Measurements from ENCODE around the gene CCL5.

DNA sequence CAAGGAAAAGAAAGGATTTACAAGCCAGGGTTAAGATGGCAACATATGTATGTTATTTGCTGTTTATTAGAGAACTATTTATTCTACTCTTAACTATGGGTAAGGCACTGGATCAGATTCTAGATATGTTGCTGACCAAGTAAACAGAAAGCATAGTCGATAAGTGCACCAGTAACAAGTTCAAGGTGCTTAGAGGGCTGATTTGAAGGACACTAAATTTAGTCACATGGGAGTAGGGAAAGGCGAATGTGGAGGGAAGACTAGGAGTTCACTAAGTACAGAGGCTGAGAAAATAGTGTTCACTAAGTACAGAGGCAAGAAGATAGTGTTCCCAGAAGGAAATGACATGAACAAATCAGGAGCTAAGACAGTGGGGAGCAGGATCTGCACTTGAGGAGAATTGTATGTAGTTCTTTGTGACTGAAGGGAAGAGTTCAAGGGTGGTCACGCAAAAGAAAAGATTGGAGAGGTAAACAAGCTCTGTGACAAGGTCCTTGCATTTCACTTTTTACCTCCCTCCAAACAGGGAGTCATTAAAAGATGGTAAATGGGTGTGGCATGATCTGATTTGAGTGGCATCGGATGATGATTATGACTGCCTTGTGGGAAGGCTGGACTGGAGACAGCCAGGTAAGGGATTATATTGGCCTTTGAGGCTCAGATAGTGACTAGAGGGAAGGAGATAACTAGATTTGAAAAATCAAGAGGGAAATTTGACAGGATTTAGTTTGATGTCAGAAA, 32.4 kb downstream of the CCL5 start:
- TF ChIP-seq, protein P1, sequence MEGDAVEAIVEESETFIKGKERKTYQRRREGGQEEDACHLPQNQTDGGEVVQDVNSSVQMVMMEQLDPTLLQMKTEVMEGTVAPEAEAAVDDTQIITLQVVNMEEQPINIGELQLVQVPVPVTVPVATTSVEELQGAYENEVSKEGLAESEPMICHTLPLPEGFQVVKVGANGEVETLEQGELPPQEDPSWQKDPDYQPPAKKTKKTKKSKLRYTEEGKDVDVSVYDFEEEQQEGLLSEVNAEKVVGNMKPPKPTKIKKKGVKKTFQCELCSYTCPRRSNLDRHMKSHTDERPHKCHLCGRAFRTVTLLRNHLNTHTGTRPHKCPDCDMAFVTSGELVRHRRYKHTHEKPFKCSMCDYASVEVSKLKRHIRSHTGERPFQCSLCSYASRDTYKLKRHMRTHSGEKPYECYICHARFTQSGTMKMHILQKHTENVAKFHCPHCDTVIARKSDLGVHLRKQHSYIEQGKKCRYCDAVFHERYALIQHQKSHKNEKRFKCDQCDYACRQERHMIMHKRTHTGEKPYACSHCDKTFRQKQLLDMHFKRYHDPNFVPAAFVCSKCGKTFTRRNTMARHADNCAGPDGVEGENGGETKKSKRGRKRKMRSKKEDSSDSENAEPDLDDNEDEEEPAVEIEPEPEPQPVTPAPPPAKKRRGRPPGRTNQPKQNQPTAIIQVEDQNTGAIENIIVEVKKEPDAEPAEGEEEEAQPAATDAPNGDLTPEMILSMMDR (IDR thresholded peaks at IDR 0.05; ENCODE audit: insufficient read depth, low read length): no peak
- TF ChIP-seq POLR2AphosphoS5 (IDR thresholded peaks at IDR 0.05; ENCODE audit: low read depth): peak; percentile 37; the same call in 1 of the 2 replicates
